HG02981 (cell line): ENCODE results near the gene COL5A1.
"Not testable (repeated sequence)": the region's sequence is repeated elsewhere in the genome, so short reads cannot be mapped to it uniquely, and the experiment has no call there.

Experiments used
- ATAC-seq: cut with Tn5 transposase; IDR thresholded peaks from one replicate; pipeline ENCODE4 v1.9.1; 2021; ENCODE audit warnings: mild to moderate bottlenecking, moderate library complexity; ENCODE audit not compliant: unreplicated experiment

Gene COL5A1

DNA sequence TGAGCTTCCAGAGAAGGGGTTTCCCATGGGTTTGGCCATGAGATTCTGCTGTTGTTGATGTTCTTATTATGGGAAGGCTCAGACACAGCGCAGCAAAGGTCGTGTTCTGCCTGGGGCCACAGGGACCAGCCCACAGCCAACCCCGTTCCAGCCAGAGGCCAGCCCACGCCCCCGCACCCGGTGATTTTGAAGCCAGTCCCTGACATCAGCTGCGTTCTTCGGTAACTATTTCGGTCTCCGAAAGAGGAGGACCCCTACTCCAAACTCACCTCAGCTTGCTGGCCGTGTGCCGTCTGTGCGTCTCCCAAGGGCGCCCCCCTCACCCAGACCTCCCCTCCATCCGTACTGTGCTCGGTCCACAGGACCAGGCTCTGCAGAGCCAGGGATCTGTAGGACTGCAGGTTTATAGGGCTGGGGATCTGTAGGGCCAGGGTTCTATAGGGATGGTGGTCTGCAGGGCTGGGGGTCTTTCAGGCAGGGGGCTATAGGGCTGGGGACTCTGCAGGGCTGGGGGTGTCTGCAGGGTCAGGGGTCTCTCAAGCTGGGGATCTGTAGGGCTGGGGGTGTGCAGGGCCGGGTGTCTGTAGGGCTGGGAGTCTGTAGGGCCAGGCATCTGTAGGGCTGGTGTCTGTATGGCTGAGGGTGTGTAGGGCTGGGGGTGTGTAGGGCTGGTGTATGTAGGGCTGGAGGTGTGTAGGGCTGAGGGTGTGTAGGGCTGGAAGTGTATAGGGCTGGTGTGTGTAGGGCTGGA lies 11.8 kb downstream of the COL5A1 start:
- no peak for ATAC-seq

DNA sequence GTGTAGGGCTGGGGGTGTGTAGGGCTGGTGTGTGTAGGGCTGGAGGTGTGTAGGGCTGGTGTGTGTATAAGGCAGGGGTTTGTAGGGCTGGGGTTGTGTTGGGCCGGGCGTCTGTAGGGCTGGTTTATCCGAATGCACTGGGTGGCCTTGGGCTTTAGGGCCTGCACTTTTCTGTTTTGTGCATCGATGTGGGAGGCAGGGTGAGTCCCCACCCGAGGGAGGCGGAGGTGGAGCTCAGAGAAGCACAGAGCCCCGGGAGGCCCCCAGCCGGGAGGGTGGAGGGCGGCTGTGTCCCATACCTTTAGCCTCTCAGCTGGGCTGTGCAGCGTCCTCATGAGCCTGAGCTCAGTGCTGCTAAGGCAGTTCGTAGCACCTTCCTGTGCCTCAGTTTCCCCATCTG lies 13.5 kb downstream of the COL5A1 start:
- no peak for ATAC-seq

DNA sequence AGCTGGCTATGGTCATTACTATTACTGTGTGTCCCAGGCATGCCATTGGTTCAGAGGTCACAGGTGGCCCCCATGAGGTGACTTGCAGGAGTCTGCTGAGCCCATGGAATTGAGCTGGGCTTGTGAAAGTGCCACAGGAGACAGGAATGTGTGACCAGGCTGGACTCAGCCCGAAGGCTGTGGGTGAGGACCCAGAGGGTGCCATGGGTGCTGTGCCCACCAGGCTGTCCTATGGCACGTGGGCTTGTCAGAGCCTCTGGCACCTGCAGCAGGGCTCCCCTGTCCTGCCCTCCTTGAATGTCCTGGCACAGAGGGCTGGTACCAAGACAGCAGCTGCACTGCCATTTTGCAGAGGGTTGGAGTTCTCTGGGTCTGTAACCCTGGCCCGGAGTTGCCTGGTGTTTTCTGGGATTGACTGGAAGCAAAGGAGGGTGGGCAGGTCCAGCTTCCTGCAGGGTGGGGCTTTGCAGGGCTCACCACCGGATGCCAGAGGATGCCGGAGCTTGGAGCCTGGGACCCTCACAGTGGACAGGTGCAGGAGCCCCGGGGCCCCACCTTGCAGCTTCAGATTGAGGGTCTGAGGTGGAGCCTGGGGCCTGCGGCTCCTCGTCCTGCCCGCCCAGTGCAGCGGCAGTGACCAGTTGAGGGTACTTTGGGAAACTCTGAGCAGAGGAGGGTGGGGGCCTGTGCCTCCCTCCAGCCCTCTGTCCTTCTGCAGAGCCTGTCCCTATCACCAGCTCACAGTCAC lies 14.2 kb downstream of the COL5A1 start:
- no peak for ATAC-seq

DNA sequence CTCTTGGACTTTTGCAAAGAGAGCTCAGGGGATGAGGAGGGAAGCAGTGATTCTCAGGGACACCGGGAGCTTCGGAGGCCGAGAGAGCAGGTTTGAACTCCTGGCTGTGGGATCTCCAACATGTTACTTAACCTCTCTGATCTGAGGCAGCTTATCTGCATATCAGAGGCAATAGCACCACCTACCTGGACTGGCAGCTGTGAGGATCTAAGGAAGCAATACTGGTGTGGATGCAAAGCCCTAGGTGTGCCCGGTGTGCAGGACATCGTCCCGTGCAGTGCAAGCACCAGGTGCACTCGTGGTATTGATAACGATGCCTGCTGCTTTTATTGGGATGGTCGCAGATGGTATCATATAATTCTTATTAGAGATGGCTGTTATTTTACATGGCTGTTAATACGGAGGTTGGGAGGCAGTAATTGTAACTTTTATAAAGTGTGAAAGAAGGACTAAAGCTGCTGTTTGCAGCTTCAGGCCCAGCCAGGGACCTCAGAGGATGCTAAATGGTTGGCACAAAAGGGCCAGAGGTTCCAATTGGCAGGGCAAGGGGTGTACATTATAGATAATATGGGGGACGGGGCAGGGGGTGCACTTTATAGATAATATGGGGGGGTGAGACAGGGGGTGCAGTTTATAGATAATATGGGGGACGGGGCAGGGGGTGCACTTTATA lies 14.9 kb downstream of the COL5A1 start:
- ATAC-seq = no peak

DNA sequence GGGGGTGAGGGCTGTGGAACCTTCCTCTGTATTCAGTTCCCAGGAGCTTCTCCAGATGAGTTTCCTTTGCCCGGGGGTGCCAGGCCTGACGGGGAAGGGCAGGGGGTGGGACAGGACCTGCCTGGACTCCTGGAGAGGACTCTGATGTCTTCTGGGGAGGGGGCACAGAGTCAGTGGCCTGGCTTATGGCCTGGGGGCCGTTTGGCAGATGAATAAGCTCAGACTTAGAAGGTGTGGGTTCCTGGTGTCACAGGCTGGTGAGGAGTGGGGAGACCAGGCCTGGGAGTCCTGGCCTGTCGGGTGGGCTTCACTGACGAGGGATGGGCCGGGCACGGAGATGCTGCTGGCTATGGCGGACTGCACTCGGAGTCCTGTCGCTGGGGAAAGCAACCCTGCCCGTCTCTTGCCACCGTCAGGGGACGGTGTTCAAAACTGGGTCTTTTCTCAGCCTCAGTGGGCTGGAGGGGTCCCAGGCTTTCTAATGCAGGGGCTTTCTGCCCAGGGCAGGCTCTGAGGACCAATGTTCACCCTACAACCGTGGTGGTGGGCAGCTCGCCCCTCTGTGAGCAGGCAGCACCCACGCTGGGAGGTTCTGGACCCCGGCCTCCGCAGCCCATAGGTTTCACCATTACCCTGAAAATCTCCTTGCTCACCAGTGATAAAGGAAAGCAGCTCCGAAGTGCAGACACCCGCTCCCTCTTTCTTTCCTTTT lies 16.2 kb downstream of the COL5A1 start:
- no peak for ATAC-seq

DNA sequence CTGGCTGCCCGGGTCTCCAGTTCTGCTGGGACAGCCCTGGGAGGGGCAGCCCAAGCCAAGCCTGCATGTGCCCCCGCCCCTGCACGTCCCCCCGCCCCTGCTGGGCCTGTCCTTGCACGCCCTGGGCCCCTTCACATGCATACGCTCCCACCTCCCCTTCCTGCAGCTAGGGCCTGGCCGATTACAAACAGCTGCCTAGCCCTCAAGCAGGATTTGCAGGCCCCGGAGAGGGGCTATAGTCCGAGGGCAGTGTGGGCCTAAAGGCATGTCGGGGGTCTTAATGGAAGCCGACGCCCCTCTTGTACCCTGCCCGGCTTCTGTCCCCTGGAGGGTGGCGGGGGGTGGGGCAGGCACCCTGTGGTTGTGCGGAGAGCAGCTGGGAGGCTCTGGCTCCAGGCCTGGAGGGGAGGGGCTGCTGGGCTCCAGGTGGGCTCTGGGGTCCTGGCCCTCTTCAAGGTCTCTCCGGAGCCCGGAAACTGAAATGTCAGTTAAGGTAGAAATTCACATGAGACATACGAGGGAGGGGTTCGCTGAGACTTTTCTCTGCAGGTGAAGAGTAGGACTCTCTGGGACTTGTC lies 16.9 kb downstream of the COL5A1 start:
- ATAC-seq = no peak

DNA sequence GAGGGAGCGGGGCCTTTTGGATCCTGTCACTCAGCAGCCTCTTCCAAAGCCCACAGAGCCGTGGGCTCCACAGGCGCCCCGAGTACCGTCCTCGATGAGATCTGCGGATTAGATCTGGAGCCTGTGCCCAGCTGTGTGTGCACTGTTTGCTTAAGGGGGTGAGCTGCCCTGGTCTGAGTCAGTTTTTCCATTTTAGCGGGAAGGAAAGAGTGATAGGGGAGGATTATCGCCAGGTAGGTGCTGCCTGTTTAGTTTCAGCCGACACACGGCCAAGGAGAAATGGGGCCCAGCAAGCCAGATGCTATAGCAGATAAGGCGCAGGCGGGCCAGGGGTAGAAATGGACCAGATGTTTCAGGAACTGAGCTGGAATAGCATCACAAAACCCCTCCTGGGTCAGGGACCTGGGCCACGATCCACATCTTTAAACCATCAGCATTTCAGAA lies 18.1 kb downstream of the COL5A1 start:
- ATAC-seq = no peak

DNA sequence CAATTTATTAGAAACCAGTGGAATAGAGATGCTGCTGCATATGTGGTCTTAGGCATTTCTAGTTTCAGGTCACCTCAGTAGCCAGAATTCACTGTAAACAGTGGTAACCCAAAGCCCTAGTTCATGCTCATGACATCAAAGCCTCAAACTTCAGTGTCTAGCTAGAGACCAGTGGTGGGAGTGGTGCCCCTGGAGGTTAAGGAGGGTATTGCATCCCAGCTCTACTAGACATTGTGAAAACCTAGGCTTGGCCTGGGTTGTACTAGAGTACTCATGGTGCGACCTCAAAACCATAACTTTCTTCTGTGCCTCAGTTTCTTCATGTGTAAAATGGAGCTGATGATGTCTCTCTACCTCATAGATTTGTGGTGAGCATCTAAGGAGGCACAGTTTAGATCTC lies 18.8 kb downstream of the COL5A1 start:
- no peak for ATAC-seq

DNA sequence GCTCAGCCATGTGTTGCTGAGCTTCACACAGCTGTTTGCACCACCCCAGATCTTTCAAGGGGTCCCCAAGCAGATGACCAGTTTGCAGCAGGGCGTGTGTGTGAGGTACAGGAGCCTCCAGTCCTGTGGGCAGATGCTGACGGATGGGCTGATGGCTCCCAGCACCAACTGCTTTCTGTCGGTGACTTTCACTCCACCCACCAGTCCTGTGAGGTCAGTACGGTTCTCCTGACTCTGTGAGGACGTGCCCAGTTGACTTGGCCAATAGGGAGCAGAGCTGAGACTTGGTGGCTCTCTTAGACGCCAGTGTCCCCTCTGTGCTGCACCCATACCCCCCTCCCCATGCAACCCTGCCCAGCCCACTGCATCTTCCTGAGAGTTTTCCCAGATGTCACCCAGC lies 19.7 kb downstream of the COL5A1 start:
- no peak for ATAC-seq

DNA sequence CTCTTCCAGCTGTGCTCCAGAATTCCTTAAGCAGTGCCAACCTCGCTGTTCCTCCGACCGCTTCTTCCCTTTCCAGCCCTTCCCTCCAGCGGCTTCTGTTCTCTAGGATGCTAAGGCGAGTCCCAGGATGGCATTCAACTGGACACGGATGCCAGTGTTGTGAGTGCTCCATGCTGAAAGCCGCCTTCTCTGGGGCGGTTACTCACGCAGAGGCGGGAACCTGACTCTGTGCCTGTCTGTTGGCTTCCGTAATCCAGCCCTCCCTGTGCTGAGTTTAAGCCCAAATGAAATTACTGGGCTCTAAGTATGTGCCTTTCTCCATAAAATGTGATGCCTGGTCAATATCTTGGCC lies 20.2 kb downstream of the COL5A1 start:
- no peak for ATAC-seq

DNA sequence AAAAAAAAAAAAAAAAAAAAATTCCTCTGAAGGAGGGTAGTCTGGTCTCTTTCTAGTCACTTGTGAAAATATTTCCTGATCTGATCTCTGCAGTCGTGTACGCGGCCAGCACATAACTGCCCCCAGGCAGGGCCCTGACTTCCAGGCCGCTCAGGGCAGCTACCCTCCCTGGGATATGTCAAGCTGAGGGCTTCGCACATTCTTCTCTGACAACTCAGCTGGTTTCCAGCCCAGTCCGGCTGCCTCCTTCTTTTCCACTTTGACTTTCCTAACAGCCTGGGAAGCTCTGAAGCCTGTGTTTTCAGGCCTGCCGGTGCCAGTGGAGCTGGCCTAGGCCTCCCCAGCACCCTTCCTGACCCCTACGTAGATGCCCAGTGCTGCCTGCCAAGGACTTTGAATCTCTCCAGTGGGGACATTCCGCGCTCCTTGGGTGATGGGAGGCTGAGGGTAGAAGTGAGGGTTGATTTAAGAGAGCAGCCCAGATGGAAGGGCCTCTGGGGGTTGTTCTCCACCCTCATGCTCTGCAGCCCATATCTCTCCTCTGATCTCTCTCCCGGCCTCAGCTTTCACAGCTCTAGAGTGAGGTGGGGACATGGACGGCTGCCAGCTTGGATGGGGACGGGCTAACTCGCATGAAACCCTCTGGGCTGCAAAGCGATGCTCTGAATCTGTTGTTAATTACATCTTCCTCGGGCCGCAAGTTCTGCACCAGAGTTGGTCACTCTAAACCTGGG lies 20.7 kb downstream of the COL5A1 start:
- ATAC-seq = no peak

DNA sequence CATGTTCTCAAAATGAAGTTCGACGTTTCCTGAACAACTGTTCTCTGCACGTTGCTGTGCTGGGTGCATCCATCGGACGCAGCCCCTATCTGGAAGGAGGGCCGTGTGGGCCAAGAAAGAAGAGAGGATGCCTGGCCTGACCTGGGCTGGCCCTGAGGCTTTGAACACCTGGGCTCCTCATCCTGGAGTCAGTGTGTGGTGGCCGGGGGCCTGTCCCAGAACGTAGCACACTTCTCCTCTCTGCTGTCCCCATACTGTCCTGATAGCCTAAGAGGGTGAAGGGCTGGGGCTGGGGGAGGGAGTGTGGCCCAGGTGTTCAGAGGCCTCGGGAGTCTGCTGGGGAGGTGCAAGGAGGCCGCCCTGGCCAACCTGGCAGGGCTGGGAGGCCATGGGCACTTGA lies 21.5 kb downstream of the COL5A1 start:
- no peak for ATAC-seq

DNA sequence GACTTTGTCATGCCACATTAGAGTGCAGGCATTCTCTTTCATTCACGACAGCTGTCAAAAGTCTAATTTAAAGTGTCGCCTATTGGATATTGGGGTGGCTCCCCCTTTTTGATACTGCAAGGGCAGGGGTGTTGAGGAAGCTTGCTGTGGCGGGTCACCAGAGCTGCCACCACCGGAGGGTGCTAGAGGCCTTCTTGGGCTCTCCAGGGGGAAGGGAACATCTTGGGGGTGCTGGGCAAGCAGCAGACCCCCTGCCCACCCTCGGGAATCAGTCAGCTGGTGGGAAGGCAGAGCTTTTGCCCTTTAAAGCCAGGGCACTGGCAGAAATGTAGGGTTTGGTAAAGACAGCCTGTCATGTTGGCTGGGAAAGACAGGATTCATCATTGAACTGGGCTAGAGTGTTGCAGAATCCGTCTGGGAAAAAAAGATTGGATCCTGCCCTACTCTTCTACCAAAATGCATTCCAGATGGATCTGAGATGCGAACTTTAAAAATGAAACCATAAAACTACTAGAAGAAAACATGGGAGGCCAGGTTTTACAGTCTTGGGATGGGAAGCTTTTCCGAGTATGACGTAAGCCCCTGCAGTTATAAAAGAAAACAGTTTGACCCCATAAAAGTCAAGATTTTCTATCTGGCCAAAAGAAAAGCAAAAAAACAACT lies 22.3 kb downstream of the COL5A1 start:
- ATAC-seq = no peak

DNA sequence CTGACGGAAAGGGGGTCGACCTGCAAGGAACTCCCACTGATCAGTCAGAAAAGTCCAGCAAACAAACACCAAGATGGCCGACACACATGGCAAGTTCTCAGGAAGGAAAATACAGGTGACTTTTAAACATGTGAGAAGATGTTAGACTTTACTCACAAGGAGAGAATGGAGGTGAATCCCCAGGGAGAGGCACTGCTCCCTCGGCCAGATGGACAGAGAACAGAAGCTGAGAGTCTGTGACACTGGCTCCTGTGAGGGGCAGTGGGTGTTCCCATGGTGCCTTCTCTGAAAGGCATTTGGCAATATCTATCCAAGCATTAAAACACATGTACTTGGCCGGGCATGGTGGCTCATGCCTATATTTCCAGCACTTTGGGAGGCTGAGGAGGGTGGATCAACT lies 22.8 kb downstream of the COL5A1 start:
- ATAC-seq = no peak

DNA sequence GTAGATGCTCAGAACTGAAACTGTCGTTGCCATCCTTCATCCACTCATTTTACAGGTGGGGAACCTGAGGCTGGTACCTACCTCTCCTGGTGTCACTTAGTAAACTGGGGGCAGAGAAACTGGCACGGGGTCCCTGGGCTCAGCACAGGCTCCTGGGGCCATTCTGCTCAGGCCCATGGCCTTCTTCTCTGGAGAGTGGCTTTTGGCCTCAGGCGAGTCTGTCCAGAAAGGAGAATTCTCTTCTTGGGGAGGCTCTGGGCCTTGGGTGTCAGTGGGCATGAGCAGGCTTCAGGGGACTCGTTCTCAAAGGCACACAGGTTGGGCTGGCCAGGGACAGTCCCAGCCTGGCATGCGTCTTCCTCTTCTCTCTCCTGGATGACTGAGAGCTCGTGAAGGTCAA lies 24.6 kb downstream of the COL5A1 start:
- ATAC-seq = no peak

DNA sequence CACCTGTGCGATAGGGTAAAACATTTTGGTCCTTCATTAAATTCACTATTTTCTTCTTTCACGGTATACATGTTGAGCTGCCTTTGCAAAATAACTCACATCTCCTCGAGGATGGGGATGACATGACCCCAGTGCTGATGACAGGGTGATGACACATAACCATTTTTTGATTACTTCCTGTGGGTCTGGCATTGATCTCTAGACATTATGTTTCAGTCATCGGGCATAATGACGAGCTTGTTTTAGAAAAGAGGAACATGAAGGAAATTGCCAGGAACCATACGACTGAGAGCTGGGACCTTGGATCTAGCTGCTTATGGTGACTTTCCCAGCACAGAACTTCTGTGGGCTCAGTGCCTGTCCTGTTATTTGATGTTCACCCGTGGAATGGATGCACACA lies 25.2 kb downstream of the COL5A1 start:
- no peak for ATAC-seq

DNA sequence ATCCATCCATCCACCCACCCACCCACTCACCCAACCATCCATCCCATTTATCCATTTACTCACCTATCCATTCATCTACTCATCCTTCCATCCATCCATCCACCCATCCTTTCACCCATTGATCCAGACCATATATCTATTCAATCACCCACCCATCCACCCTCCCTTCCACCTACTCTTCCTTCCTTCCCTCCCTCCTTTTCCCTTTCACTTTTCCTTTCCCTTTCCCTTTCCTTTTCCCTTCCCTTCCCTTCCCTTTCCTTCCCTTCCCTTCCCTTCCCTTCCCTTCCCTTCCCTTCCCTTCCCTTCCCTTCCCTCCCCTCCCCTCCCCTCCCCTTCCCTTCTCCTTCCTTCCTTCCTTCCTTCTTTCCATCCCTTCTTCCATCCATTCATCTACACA lies 27.4 kb downstream of the COL5A1 start:
- ATAC-seq = not testable (repeated sequence)

DNA sequence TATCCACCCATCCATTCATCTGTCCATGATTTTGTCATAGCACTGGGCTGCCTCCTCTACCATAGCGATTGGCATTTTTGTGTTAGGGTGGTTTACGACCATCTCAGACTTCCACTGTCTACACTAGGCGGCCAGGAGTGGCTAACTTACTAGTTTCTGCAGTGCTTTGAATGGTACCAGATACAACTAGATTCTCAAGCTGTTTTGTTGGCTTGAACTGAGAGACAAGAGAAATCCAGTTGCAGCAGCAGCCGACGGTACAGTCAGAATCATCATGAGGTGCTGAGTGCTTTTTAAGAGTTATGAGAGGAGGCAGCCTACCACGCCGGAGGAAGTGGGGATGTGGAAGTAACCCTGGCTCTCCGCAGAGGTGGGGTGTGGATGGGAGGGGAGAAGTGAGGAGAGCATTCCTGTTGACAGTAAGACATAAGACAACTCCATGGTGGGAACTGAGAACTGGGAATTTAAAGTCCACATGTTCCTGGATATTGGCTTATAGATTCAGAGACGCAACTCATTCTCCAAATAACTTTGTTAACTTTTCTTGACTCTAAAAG lies 27.9 kb downstream of the COL5A1 start:
- no peak for ATAC-seq

DNA sequence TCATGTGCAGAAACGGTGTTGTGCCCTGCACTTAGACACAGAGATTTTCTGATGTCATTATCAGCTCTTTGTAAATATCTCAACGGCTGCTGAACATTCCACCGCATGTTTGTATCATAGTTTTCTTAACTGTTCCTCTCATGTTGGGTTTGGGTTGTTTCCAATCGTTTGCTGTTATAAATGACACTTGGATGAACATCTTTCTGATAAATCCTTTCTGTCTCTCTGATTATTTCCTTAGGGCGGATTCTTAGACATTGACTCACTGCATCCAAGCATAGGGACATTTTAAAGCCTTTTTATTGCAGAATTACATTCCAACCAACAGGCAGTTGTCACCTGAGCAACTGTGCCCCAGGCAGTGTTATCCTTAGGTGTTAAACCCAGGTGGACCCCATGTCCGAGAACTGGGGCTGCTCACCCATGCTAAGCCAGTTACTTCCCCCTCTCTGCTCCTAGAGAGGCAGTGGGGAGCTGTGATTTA lies 28.5 kb downstream of the COL5A1 start:
- no peak for ATAC-seq
